ENCODE results near the gene ABLIM3. TPM values are rescaled to one million over a fixed set of nuclear protein-coding genes. Genes with fewer than 3 reads are reported as not detected.

Gene ABLIM3
- total and polyA plus RNA-seq, 9 of the 15 experiments (the other 6 are each of a cell fraction or from before 2014, with no cell fraction given): 0.03 to 0.38 (median 0.11) TPM

DNA sequence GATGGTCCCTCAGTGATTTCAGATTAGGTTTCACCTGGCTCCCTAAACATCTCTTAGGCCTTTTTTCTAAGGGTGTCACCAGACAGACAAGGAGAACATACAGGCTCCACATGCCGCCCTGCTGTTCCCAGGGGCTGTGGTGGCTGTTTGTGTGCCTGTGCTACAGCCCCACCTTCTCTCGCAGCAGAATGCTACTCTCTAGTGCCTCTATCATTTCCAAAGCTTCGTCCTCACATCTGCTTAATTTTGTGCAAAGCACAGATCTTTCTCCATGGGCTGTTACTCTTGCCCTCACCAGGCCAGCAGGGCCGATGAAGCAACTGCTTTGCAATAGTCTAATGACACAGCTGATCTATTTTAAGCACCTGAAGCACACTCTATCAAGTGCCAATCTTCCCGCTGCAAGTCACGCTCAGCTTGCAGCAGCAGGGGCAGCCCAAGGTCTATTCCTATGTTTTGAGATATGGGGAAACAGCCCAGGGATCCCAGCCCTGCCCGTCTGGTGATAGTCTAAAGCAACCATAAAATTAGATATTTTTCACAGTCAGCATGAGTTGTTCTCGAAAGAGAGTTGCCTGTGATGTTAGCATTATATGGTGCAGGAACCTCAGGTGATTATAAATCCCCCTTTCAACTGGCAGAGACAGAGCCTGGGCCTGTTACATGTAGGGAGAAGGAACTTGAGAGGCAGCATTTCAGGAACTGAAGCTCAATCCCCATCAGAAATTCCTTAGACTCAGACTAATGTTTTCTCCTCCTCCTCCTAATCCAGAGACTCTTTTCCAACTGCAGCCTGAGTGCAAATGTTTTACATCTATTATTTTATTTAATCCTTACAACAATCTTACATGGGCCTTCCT is 12.7 kb downstream of the ABLIM3 start (continued):
- TF ChIP-seq E4F1 (CRISPR knock-in tag; IDR thresholded peaks at IDR 0.05; ENCODE audit: borderline replicate concordance) (no peak), HES1 (IDR thresholded peaks at IDR 0.05; ENCODE audit: low read depth) (no peak), ATF2 (CRISPR knock-in tag; IDR thresholded peaks at IDR 0.05) (no peak), ZNF780A (CRISPR knock-in tag; IDR thresholded peaks at IDR 0.05) (no peak), STAT5A (IDR thresholded peaks at IDR 0.05; ENCODE audit: borderline replicate concordance, low read length) (no peak), BMI1 (IDR thresholded peaks at IDR 0.05; ENCODE audit: low read length) (no peak), ZNF232 (CRISPR knock-in tag; IDR thresholded peaks at IDR 0.05) (no peak), RBBP5 (IDR thresholded peaks at IDR 0.05; ENCODE audit: borderline replicate concordance, insufficient read depth, low read length, poor library complexity, severe bottlenecking) (peak; percentile 38), STAT6 (CRISPR knock-in tag; IDR thresholded peaks at IDR 0.05) (no peak)

All from K562 (cell line).